Activated CD4-positive, alpha-beta T cell treated with anti-CD3 and anti-CD28 coated beads, Interleukin-2, amount 10 ng/mL, durations not matched to agents 24 days and 14 days (primary cell): ENCODE data around the gene GNB1L. TPM values are rescaled to one million over a fixed set of nuclear protein-coding genes. Genes with fewer than 3 reads are reported as not detected.

Experiments used
- DNase-seq: peaks from one replicate; pipeline ENCODE4 v3.0.0; 2022
- H3K27ac Mint-ChIP-seq: one replicate; pipeline ENCODE4 v1.8.0; 2022; ENCODE audit warnings: mild to moderate bottlenecking, mixed read lengths
- H3K27me3 Mint-ChIP-seq: one replicate; pipeline ENCODE4 v1.8.0; 2022; ENCODE audit warnings: mixed read lengths
- H3K36me3 Mint-ChIP-seq: one replicate; pipeline ENCODE4 v1.8.0; 2022; ENCODE audit warnings: low read depth, mild to moderate bottlenecking, mixed read lengths
- H3K4me1 Mint-ChIP-seq: one replicate; pipeline ENCODE4 v1.8.0; 2021; ENCODE audit warnings: mixed read lengths
- H3K4me3 Mint-ChIP-seq: one replicate; pipeline ENCODE4 v1.8.0; 2022; ENCODE audit warnings: mild to moderate bottlenecking, moderate library complexity, mixed read lengths
- H3K9me3 Mint-ChIP-seq: one replicate; pipeline ENCODE4 v1.8.0; 2021; ENCODE audit warnings: mixed read lengths
- intact Hi-C: fragments of 100-400 bp; cut with micrococcal nuclease; formaldehyde crosslinking; loops from one replicate; pipeline ENCODE4 v1.15.1; 2023
- total RNA-seq: library from RNA; stranded (reverse); gene quantifications from 2 replicates; pipeline ENCODE4 v1.2.3, GENCODE V29; 2022

Gene GNB1L
- total RNA-seq = 21.1 and 21.4 TPM in 2 replicates

GRCh38 chr22:19854778-19855503 lies at the start of gene GNB1L, which contains the start of gene RTL10:
TSS of gene GNB1L (minus strand) at chr22:19854874. CDS start at chr22:19821355, 33,519 bp downstream.
TSS of gene RTL10 (minus strand) at chr22:19854874. CDS start at chr22:19852261, 2,613 bp downstream.
- Mint-ChIP-seq H3K36me3 (peaks cover 23% of the 10 kb centered on the region), H3K27ac (peak within 1 kb of the TSS; percentile 96), H3K27me3 (no peaks in the 10 kb centered on the region), H3K4me1 (peaks cover 24% of the 10 kb centered on the region), H3K9me3 (no peaks in the 10 kb centered on the region), H3K4me3 (peak within 1 kb of the TSS; percentile 92)
- intact Hi-C loops = loop anchor here (1.0 to 10.0 kb wide), 5 partner anchors 36 to 1150 kb away; partner anchors contain the start of genes C22orf39, COMT, RANBP1 and THAP7
- DNase-seq = peak; percentile 99

- no peak overlapping the region for H3K4me3 Mint-ChIP-seq
- DNase-seq = no peak
- intact Hi-C loops = no loop called here
These were observed 49.6 kb upstream of the GNB1L start for GRCh38 chr22:19904174-19904856.

GRCh38 chr22:19903513-19903912 lies 48.8 kb upstream of the GNB1L start:
- no peak overlapping the region for H3K27ac Mint-ChIP-seq
- no peaks in the 10 kb centered on the region for H3K27me3 Mint-ChIP-seq
- no peaks in the 10 kb centered on the region for H3K4me1 Mint-ChIP-seq
- intact Hi-C loops = no loop called here
- H3K9me3 Mint-ChIP-seq = no peaks in the 10 kb centered on the region
- DNase-seq = no peak
- H3K36me3 Mint-ChIP-seq = no peaks in the 10 kb centered on the region
- no peak overlapping the region for H3K4me3 Mint-ChIP-seq

More at GRCh38 chr22:19904174-19904856, 49.6 kb upstream of the GNB1L start:
- Mint-ChIP-seq H3K27me3 (no peaks in the 10 kb centered on the region), H3K27ac (no peak overlapping the region), H3K4me1 (peaks cover under 1% of the 10 kb centered on the region), H3K9me3 (no peaks in the 10 kb centered on the region), H3K36me3 (no peaks in the 10 kb centered on the region)

- Mint-ChIP-seq H3K4me1 (no peaks in the 10 kb centered on the region), H3K36me3 (no peaks in the 10 kb centered on the region), H3K27ac (no peak overlapping the region), H3K9me3 (no peaks in the 10 kb centered on the region), H3K4me3 (no peak overlapping the region), H3K27me3 (no peaks in the 10 kb centered on the region)
- DNase-seq = no peak
- intact Hi-C loops = no loop called here
These were observed 48.4 kb upstream of the GNB1L start for GRCh38 chr22:19903031-19903430.

GRCh38 chr22:19902245-19902715 lies 47.6 kb upstream of the GNB1L start:
- Mint-ChIP-seq H3K4me3 (no peak overlapping the region), H3K27me3 (no peaks in the 10 kb centered on the region), H3K4me1 (no peaks in the 10 kb centered on the region), H3K9me3 (no peaks in the 10 kb centered on the region), H3K27ac (no peak overlapping the region), H3K36me3 (no peaks in the 10 kb centered on the region)
- intact Hi-C loops = no loop called here
- DNase-seq = no peak

- no peaks in the 10 kb centered on the region for H3K36me3 Mint-ChIP-seq
- no peak overlapping the region for H3K27ac Mint-ChIP-seq
- H3K4me3 Mint-ChIP-seq = no peak overlapping the region
- DNase-seq = no peak
- H3K9me3 Mint-ChIP-seq = no peaks in the 10 kb centered on the region
- H3K27me3 Mint-ChIP-seq = no peaks in the 10 kb centered on the region
- no peaks in the 10 kb centered on the region for H3K4me1 Mint-ChIP-seq
- intact Hi-C loops = no loop called here
These were observed 47.0 kb upstream of the GNB1L start for GRCh38 chr22:19901577-19902244.

GRCh38 chr22:19900707-19901436 lies 46.2 kb upstream of the GNB1L start:
- no peaks in the 10 kb centered on the region for H3K27me3 Mint-ChIP-seq
- DNase-seq = no peak
- no peak overlapping the region for H3K4me3 Mint-ChIP-seq
- intact Hi-C loops = no loop called here
- H3K27ac Mint-ChIP-seq = no peak overlapping the region
- no peaks in the 10 kb centered on the region for H3K9me3 Mint-ChIP-seq
- H3K36me3 Mint-ChIP-seq = no peaks in the 10 kb centered on the region
- peaks cover 2% of the 10 kb centered on the region for H3K4me1 Mint-ChIP-seq

- no peak overlapping the region for H3K27ac Mint-ChIP-seq
- no peaks in the 10 kb centered on the region for H3K9me3 Mint-ChIP-seq
- H3K27me3 Mint-ChIP-seq = no peaks in the 10 kb centered on the region
- no peak for DNase-seq
- H3K4me1 Mint-ChIP-seq = peaks cover 3% of the 10 kb centered on the region
- intact Hi-C loops = no loop called here
- H3K36me3 Mint-ChIP-seq = peaks cover 1% of the 10 kb centered on the region
- H3K4me3 Mint-ChIP-seq = no peak overlapping the region
These were observed 44.3 kb upstream of the GNB1L start for GRCh38 chr22:19898831-19899567.

GRCh38 chr22:19898145-19898544 lies 43.5 kb upstream of the GNB1L start:
- intact Hi-C loops = no loop called here
- Mint-ChIP-seq H3K36me3 (peaks cover 2% of the 10 kb centered on the region), H3K4me1 (peaks cover 3% of the 10 kb centered on the region), H3K9me3 (no peaks in the 10 kb centered on the region), H3K4me3 (no peak overlapping the region), H3K27me3 (no peaks in the 10 kb centered on the region), H3K27ac (no peak overlapping the region)
- no peak for DNase-seq

- Mint-ChIP-seq H3K9me3 (no peaks in the 10 kb centered on the region), H3K4me3 (no peak overlapping the region), H3K4me1 (peaks cover 6% of the 10 kb centered on the region), H3K27me3 (no peaks in the 10 kb centered on the region), H3K27ac (no peak overlapping the region), H3K36me3 (peaks cover 2% of the 10 kb centered on the region)
- DNase-seq = no peak
- intact Hi-C loops = no loop called here
These were observed 43.1 kb upstream of the GNB1L start for GRCh38 chr22:19897726-19898125.

GRCh38 chr22:19896665-19897355 lies 42.1 kb upstream of the GNB1L start:
- H3K9me3 Mint-ChIP-seq = no peaks in the 10 kb centered on the region
- intact Hi-C loops = no loop called here
- H3K4me3 Mint-ChIP-seq = no peak overlapping the region
- DNase-seq = no peak
- peaks cover 2% of the 10 kb centered on the region for H3K36me3 Mint-ChIP-seq
- no peak overlapping the region for H3K27ac Mint-ChIP-seq
- H3K27me3 Mint-ChIP-seq = no peaks in the 10 kb centered on the region
- H3K4me1 Mint-ChIP-seq = peaks cover 13% of the 10 kb centered on the region

GRCh38 chr22:19895160-19895849 lies 40.6 kb upstream of the GNB1L start:
- H3K4me3 Mint-ChIP-seq = no peak overlapping the region
- no peak for DNase-seq
- intact Hi-C loops = no loop called here
- peaks cover 25% of the 10 kb centered on the region for H3K4me1 Mint-ChIP-seq
- no peaks in the 10 kb centered on the region for H3K27me3 Mint-ChIP-seq
- H3K27ac Mint-ChIP-seq = no peak overlapping the region
- no peaks in the 10 kb centered on the region for H3K9me3 Mint-ChIP-seq
- peaks cover 2% of the 10 kb centered on the region for H3K36me3 Mint-ChIP-seq
